ENCODE data around the gene ERC2.

ERC2 gene

DNA sequence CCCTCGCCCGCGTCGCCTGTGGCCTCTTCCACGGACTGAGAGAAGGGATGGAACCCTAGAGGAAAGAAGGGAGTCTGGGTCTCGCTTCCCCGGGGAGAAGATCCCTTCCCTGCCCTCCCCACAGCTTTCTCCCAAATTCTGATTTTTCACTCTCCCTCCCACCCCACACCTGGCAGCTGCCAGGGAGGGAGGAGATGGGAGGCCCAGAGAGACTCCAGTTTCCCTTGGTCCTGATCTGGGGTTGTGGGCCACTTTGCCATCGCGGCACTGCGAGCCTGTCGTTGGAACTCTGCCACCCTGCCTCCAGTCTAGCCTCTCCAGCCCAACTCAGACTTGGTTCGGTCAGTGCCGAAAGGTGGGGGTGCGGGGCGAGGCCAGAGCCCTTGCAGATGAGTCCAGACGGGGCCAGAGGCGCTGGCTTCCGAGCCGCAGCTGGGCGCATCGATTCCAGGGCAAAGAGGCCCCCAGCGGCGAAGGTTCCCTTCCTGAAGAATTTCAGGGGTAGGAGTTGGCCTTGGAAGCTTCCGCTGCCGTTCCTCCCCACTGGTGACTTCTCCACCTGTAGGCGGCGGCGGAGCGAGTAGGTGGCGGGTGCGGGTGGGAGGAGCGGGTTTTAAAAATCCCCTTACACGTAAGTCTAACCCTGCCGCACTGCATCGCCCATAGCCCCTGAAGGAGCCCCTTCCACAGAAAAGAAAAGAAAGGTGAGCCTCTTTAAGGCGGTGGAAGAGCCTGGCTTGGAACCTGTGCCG lies 986.3 kb downstream of the ERC2 start:
- Histone ChIP-seq H3K9me3 (ENCODE audit: control insufficient read depth, low read length) (no peaks in the 10 kb centered on the region), H3K4me3 (ENCODE audit: low read length) (peak overlapping the region; percentile 73), H3K36me3 (ENCODE audit: control insufficient read depth, insufficient read depth, low read length, severe bottlenecking) (peaks cover 3% of the 10 kb centered on the region), H3K4me1 (ENCODE audit: control insufficient read depth, insufficient read depth, low read length) (peaks cover 25% of the 10 kb centered on the region), H3K27me3 (replicated peaks; ENCODE audit: control insufficient read depth, insufficient read depth, low read length) (no peaks in the 10 kb centered on the region), H3K9ac (ENCODE audit: low read length) (peak overlapping the region; percentile 62)
- DNase-seq (ENCODE audit: low read depth): peak; percentile 66

DNA sequence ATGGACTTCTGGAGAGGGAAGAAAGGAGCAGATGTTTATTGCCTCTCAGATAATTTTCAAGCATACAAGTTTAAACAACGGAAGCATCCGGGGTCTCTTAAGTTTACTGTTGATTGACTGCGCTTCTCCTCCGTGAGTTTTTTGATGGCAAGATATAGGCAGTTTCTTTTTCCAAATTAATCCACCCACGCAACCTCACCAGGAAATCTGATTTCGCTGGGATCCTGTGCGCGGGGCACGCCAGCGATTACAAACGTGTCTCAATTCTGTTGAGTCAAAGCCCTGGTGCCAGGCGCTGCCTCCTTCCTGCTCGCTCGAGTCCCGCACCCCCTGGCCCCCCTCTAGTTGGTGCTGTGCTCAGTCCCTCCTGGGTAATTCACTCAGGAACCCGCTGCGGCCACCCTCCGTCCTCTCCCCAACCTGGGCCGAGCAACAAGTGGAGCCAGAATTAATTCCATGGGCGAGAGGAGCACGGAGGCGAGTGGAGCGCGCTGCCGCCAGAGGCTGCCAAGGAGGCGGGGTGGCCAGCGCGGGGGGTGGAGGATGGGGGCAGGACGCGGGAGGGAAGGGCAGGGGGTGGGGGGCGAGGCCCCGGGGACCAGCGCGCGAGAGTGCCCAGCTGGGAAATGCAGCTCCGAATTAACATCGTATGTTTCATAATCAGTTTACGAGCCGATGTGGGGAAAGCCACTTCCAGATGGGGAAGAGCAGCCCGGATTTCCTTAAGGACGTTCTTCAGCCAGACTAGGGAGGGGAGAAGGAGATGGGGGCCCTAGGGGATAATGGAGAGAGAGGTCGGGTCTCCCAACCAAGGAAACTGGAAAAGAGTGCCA lies 987.1 kb downstream of the ERC2 start:
- H3K4me3 ChIP-seq (ENCODE audit: low read length): peak overlapping the region; percentile 76
- peaks cover 3% of the 10 kb centered on the region for H3K36me3 ChIP-seq (ENCODE audit: control insufficient read depth, insufficient read depth, low read length, severe bottlenecking)

DNA sequence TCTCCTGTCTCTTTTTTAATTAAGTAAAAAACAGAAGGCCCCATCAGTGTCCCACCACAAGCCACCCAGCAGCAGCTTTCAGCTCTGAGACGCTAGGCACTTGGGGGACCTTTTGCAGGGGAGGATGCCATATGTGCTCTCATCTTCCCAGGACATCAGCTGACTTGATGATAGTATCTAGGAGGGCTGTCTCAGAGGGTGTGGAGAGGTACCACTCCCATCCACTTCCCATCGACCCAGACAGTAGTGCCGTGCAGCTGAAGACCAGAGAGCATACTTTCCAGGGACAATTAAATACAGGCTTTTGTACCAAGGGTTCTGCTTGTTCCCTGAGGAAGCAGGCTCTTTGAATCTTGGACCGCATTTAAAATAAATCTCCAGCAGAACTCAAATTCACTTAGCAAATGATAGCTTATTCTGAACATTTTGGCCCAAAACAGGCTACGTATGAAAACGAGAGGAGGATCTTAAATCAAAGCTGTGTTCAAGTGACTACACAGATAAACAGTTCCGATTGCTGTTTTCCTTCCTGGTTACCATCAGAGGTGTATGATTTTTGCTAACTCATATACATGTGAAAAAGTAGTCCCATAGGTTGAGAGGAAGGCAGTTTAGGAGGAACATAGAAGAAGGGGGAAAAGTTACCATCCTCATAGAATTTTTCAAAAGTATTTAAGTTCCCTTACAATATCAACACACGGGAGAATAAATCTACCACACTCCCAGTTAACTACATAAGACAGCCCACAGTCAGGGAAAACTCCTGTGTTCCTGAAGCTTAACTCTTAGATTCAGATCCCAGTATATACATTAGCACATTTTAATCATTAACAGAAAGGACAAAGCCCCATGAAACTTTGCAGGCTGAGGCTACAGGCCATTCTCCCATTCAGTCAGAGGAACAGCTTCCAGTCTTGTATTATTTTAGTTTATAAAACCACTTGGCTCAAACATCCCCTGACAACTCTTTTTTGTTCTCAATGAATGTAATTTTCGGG lies 990.7 kb downstream of the ERC2 start:
- H3K4me3 ChIP-seq (ENCODE audit: low read length): no peak overlapping the region
- H3K36me3 ChIP-seq (ENCODE audit: control insufficient read depth, insufficient read depth, low read length, severe bottlenecking): peaks cover 8% of the 10 kb centered on the region
- H3K4me1 ChIP-seq (ENCODE audit: control insufficient read depth, insufficient read depth, low read length): peaks cover 18% of the 10 kb centered on the region
- H3K9ac ChIP-seq (ENCODE audit: low read length): peak overlapping the region; percentile 17
- H3K9me3 ChIP-seq (ENCODE audit: control insufficient read depth, low read length): no peaks in the 10 kb centered on the region
- peak; percentile 48 for DNase-seq (ENCODE audit: low read depth)
- no peaks in the 10 kb centered on the region for H3K27me3 ChIP-seq (replicated peaks; ENCODE audit: control insufficient read depth, insufficient read depth, low read length)

More for the DNA sequence above, 987.1 kb downstream of the ERC2 start:
- Histone ChIP-seq H3K9me3 (ENCODE audit: control insufficient read depth, low read length) (no peaks in the 10 kb centered on the region), H3K9ac (ENCODE audit: low read length) (peak overlapping the region; percentile 62), H3K27me3 (replicated peaks; ENCODE audit: control insufficient read depth, insufficient read depth, low read length) (no peaks in the 10 kb centered on the region), H3K4me1 (ENCODE audit: control insufficient read depth, insufficient read depth, low read length) (peaks cover 25% of the 10 kb centered on the region)
- DNase-seq (ENCODE audit: low read depth): peak; percentile 90

DNA sequence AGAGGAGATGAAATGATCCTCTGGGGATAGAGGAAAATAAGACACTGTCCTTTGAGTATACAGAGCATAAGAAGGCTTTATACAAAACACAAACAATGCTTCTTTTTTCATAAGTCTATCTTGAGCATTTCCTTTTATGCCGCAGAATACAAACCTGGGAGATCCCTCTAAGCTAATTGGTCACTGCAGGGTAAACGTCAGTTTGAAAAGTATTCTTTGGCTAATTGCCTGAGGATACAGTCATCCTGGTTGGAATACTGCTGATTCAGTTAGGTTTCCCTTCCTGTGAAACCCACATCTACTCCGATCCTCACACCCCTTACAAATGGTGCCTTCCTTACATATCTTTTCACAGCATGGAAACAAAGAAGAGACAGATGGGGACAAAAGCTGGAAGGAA lies 991.8 kb downstream of the ERC2 start:
- peaks cover 7% of the 10 kb centered on the region for H3K4me1 ChIP-seq (ENCODE audit: control insufficient read depth, insufficient read depth, low read length)
- no peaks in the 10 kb centered on the region for H3K27me3 ChIP-seq (replicated peaks; ENCODE audit: control insufficient read depth, insufficient read depth, low read length)
- DNase-seq (ENCODE audit: low read depth): peak; percentile 74
- H3K9me3 ChIP-seq (ENCODE audit: control insufficient read depth, low read length): no peaks in the 10 kb centered on the region
- H3K36me3 ChIP-seq (ENCODE audit: control insufficient read depth, insufficient read depth, low read length, severe bottlenecking): peaks cover 9% of the 10 kb centered on the region
- H3K4me3 ChIP-seq (ENCODE audit: low read length): no peak overlapping the region
- H3K9ac ChIP-seq (ENCODE audit: low read length): no peak overlapping the region

DNA sequence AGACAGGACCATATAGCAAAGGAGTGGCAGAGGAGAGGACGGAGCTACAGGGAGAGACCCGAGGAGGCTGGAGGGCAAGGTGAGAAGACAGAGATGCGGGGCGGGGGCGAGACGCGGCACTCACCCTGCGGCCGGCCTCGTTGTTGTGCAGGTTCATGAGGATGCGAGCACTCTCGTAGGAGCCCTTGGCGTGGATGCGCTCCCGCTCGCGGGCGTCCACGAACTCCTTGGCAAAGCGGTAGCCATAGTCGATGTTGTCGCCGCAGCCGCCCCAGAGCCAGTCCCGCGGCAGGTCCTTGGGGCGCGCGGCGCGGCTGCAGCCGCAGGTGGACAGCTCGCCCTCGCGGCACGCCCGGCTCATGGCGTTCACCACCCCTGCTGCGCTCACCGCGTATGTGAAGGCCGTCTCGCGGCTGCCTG lies 994.0 kb downstream of the ERC2 start:
- H3K9ac ChIP-seq (ENCODE audit: low read length): no peak overlapping the region
- H3K4me3 ChIP-seq (ENCODE audit: low read length): no peak overlapping the region
- H3K36me3 ChIP-seq (ENCODE audit: control insufficient read depth, insufficient read depth, low read length, severe bottlenecking): peaks cover 18% of the 10 kb centered on the region
- no peaks in the 10 kb centered on the region for H3K4me1 ChIP-seq (ENCODE audit: control insufficient read depth, insufficient read depth, low read length)
- no peak for DNase-seq (ENCODE audit: low read depth)
- H3K27me3 ChIP-seq (replicated peaks; ENCODE audit: control insufficient read depth, insufficient read depth, low read length): no peaks in the 10 kb centered on the region
- H3K9me3 ChIP-seq (ENCODE audit: control insufficient read depth, low read length): no peaks in the 10 kb centered on the region

DNA sequence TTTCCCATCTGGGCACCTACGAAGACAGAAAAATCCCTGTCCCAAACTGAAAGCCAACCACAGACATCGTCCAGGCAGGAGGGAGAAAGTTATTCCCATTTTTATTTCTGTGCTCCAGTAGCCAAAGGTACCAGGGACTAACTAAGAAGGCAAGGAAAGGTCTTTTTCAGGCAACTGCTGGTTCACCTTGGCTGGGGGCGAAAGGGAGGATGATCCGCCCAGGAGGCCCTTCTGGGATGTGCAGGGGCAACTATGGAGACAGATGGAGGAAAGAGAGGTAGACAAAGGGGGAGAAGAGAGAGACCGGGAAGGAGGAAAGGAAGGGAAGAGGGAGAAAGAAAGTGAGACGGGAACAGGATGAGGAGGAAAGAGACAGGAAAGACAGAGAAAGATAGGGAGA lies 994.5 kb downstream of the ERC2 start:
- H3K27me3 ChIP-seq (replicated peaks; ENCODE audit: control insufficient read depth, insufficient read depth, low read length): no peaks in the 10 kb centered on the region
- no peak overlapping the region for H3K9ac ChIP-seq (ENCODE audit: low read length)
- H3K4me3 ChIP-seq (ENCODE audit: low read length): no peak overlapping the region
- H3K36me3 ChIP-seq (ENCODE audit: control insufficient read depth, insufficient read depth, low read length, severe bottlenecking): peaks cover 16% of the 10 kb centered on the region
- H3K4me1 ChIP-seq (ENCODE audit: control insufficient read depth, insufficient read depth, low read length): no peaks in the 10 kb centered on the region
- no peaks in the 10 kb centered on the region for H3K9me3 ChIP-seq (ENCODE audit: control insufficient read depth, low read length)
- no peak for DNase-seq (ENCODE audit: low read depth)

DNA sequence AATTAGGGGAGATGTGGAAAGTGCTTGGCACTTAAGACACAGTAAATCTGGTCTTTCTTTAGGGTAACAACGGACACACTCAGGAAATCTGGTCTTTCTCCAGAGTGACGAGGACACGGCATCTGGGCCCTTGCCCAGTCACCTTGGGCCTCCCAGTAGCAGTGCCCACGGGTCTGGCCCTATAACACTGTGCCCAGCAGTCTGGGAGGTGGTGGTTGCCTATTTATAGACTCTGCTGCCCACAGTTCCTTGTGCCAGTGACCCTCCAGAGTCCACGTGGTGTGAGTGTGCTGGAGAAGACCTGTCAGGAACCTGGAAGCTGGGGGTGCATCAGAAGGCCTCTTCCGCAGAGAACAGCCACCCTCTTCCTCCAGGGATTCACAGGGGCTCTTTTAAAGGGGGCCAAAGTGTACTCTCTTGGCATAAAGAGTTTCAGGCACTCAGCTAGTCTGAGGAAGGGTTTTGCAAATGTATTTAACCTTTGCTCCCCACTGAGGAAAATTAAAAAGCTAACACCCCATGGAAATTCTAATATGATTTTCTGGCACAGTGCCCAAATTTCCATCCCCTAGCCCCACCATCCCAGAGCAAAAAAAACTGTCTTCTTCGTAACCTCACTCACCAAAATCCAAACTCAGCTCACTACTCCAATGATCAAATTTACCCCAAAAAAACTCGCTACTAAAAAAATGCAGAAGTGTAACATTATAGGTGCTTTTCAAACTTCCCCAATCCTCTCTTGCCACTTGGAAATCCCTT lies 996.6 kb downstream of the ERC2 start:
- no peak overlapping the region for H3K9ac ChIP-seq (ENCODE audit: low read length)
- H3K9me3 ChIP-seq (ENCODE audit: control insufficient read depth, low read length): no peaks in the 10 kb centered on the region
- H3K27me3 ChIP-seq (replicated peaks; ENCODE audit: control insufficient read depth, insufficient read depth, low read length): no peaks in the 10 kb centered on the region
- peaks cover 16% of the 10 kb centered on the region for H3K36me3 ChIP-seq (ENCODE audit: control insufficient read depth, insufficient read depth, low read length, severe bottlenecking)
- DNase-seq (ENCODE audit: low read depth): no peak
- H3K4me3 ChIP-seq (ENCODE audit: low read length): no peak overlapping the region
- H3K4me1 ChIP-seq (ENCODE audit: control insufficient read depth, insufficient read depth, low read length): peaks cover 3% of the 10 kb centered on the region

DNA sequence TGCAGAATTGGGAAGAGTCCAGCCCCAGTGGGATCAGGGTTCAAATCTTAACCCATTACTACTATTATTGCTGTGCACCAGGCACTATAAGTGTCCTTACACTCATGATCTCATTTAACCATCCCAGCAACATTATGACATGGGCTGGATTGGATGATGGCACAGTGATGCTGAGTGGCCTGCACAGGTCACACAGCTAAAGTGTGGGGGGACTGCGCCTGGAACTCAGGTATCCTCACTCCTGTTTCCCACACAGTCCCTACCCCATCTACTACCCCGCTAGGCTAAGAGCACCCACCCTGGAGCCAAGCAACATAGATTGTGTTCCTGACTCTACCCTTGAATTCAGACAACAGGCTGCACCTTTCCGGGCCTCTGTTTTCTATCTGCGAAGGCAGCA lies 997.2 kb downstream of the ERC2 start:
- Histone ChIP-seq H3K9ac (ENCODE audit: low read length) (no peak overlapping the region), H3K36me3 (ENCODE audit: control insufficient read depth, insufficient read depth, low read length, severe bottlenecking) (peaks cover 16% of the 10 kb centered on the region), H3K4me1 (ENCODE audit: control insufficient read depth, insufficient read depth, low read length) (peaks cover 3% of the 10 kb centered on the region), H3K4me3 (ENCODE audit: low read length) (no peak overlapping the region), H3K9me3 (ENCODE audit: control insufficient read depth, low read length) (no peaks in the 10 kb centered on the region), H3K27me3 (replicated peaks; ENCODE audit: control insufficient read depth, insufficient read depth, low read length) (no peaks in the 10 kb centered on the region)
- no peak for DNase-seq (ENCODE audit: low read depth)

DNA sequence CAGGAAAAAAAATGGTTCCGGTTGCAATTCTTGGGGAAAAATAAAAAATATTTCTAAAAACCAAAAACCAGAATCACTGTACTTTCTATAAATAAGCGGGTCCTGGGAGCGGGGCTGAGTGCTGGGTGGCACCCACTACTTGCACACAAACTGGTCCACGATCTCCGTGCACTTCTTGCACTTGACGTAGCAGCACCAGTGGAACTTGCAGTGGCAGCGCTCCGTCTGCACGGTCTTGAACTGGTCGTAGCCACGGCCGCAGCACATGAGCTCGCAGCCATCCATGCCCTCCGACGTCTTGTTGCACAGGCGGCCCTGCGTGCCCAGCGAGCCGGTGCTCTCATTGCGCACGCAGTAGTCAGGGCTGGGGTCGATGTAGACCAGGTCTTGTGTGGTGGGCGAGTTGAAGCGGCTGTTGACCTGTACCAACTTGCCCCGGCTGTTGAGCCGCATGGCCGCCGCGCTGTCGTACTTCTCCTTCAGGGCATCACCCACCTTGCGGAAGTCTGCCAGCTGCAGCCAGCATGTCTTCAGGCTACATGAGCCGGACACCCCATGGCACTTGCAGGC lies 998.2 kb downstream of the ERC2 start:
- Histone ChIP-seq H3K36me3 (ENCODE audit: control insufficient read depth, insufficient read depth, low read length, severe bottlenecking) (peaks cover 16% of the 10 kb centered on the region), H3K4me1 (ENCODE audit: control insufficient read depth, insufficient read depth, low read length) (peaks cover 3% of the 10 kb centered on the region), H3K27me3 (replicated peaks; ENCODE audit: control insufficient read depth, insufficient read depth, low read length) (no peaks in the 10 kb centered on the region), H3K9ac (ENCODE audit: low read length) (no peak overlapping the region), H3K9me3 (ENCODE audit: control insufficient read depth, low read length) (no peaks in the 10 kb centered on the region), H3K4me3 (ENCODE audit: low read length) (no peak overlapping the region)
- no peak for DNase-seq (ENCODE audit: low read depth)

DNA sequence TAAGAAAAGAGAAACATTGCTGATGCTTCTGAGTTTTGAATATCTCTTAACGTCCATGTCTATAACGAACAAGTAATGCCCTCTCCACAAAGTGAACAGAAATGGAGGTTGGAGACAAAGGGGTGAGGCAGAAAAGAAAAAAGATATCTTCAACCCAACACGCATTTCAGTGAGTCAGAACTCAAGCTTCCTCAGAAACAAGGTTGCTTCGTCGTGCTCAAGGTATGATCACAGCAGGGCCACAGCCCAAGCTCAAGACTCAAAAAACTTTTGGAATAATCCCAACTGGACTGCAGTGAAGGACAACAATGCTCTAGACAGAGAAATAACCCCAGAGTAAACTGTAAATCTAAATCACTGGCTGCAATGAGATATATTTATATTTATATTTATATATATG lies 1000.0 kb downstream of the ERC2 start:
- Histone ChIP-seq H3K4me1 (ENCODE audit: control insufficient read depth, insufficient read depth, low read length) (peaks cover 3% of the 10 kb centered on the region), H3K36me3 (ENCODE audit: control insufficient read depth, insufficient read depth, low read length, severe bottlenecking) (peaks cover 16% of the 10 kb centered on the region), H3K9ac (ENCODE audit: low read length) (no peak overlapping the region), H3K4me3 (ENCODE audit: low read length) (no peak overlapping the region), H3K9me3 (ENCODE audit: control insufficient read depth, low read length) (no peaks in the 10 kb centered on the region), H3K27me3 (replicated peaks; ENCODE audit: control insufficient read depth, insufficient read depth, low read length) (no peaks in the 10 kb centered on the region)
- DNase-seq (ENCODE audit: low read depth): peak; percentile 47

Data from adipocyte (in vitro differentiated cells).